Large intestine (tissue), 3 donors: Measurements from ENCODE around the gene TNNI3. TPM values are rescaled to one million over a fixed set of nuclear protein-coding genes. Genes with fewer than 3 reads are reported as not detected.
A peak's percentile ranks its signal among the peaks of the same experiment; 100 is the strongest.

Experiments
- DNase-seq, 2 donors: peaks; one replicate each; pipeline versions ENCODE4 v3.0.0 to v3.0.0-alpha.2; 2013
- H3K27ac ChIP-seq: one replicate; pipeline ENCODE4 v1.5.1; 2013; ENCODE audit warnings: low read length
- H3K27me3 ChIP-seq: 2 replicates; pipeline ENCODE4 v1.6.1; 2013; ENCODE audit warnings: low read length; ENCODE audit not compliant: control insufficient read depth, insufficient read depth
- H3K36me3 ChIP-seq: 2 replicates; pipeline ENCODE4 v1.6.1; 2013; ENCODE audit warnings: low read length; ENCODE audit not compliant: control insufficient read depth, insufficient read depth
- H3K4me1 ChIP-seq: one replicate; pipeline ENCODE4 v1.6.1; 2013; ENCODE audit warnings: low read length; ENCODE audit not compliant: control insufficient read depth, insufficient read depth
- H3K4me3 ChIP-seq: one replicate; pipeline ENCODE4 v1.5.1; 2013; ENCODE audit warnings: low read length
- H3K9me3 ChIP-seq: one replicate; pipeline ENCODE4 v1.6.1; 2013; ENCODE audit warnings: mild to moderate bottlenecking, low read depth, low read length, moderate library complexity; ENCODE audit not compliant: control insufficient read depth
- WGBS: methylation state at CpG from one replicate; pipeline ENCODE4 v1.1.5; 2013; ENCODE audit warnings: low lambda C conversion rate; ENCODE audit not compliant: insufficient coverage; 5-methylcytosine and 5-hydroxymethylcytosine counted together
- polyA plus RNA-seq: library from polyadenylated mRNA; unstranded; fragments of 120-200 nt; gene quantifications from one replicate; pipeline ENCODE4 v1.2.1, GENCODE V29; 2013

The TNNI3 gene
- polyA plus RNA-seq, 1 donor, result 0.88 TPM

DNA sequence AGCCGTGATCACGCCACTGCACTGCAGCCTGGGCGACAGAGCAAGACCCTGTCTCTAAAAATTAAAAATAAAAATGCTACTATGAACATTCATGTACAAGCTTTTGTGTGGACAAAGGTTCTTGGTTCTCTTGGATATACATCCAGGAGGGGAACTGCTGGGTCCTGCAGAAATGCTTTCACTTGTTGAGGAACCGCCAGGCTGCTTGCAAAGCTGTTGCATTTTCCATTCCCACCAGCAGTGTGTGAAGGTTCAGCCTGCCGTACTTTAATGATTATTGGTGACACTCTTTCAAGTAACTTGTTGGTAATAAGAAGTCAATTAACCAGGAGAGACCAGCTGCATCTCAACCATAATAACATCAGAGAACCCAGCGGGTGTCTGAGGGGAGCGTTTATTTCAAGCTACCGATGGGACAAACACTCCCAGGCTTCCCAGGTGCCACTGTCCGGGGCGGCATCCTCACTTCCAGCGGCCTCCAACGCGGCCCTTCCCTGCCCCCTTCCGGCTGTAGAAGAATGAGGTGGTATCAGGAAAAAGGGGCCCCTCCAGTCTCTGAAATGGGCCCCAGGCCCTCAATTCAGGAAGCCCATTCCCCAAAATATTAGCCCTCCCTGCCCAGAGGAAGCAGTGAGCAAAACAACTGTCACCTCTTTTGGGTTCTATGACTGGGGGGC, 24.9 kb downstream of the TNNI3 start:
- H3K36me3 ChIP-seq, result no peaks in the 10 kb centered on the region
- no peaks in the 10 kb centered on the region for H3K9me3 ChIP-seq
- no CpG with 5 or more reads among the region's 14 CpGs for WGBS
- H3K4me1 ChIP-seq, result no peaks in the 10 kb centered on the region
- no peak overlapping the region for H3K4me3 ChIP-seq
- DNase-seq, result no peak
- peaks cover 19% of the 10 kb centered on the region for H3K27me3 ChIP-seq
- H3K27ac ChIP-seq, result no peak overlapping the region

DNA sequence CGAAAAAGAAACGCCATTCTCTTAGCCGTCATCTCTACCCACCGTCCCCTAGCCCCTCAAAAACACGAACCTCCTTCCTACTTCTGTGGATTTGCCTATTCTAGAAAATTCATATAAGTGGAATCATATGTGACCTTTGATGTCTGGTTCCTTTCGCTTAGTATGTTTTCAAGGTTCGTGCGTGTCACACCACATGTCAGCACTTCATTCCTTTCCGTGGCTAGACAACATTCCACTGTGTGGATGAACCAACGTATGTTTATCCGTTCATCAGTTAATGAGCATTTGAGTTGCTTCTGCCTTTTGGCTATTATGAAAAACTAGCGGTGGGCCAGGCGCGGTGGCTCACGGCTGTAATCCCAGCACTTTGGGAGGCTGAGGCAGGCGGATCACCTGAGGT, 26.1 kb downstream of the TNNI3 start:
- H3K27me3 ChIP-seq, result peaks cover 19% of the 10 kb centered on the region
- WGBS, result 91% methylated on average over 4 of the region's 16 CpGs
- H3K36me3 ChIP-seq, result no peaks in the 10 kb centered on the region
- no peak overlapping the region for H3K27ac ChIP-seq
- no peaks in the 10 kb centered on the region for H3K9me3 ChIP-seq
- H3K4me1 ChIP-seq, result no peaks in the 10 kb centered on the region
- no peak overlapping the region for H3K4me3 ChIP-seq
- DNase-seq, result no peak

DNA sequence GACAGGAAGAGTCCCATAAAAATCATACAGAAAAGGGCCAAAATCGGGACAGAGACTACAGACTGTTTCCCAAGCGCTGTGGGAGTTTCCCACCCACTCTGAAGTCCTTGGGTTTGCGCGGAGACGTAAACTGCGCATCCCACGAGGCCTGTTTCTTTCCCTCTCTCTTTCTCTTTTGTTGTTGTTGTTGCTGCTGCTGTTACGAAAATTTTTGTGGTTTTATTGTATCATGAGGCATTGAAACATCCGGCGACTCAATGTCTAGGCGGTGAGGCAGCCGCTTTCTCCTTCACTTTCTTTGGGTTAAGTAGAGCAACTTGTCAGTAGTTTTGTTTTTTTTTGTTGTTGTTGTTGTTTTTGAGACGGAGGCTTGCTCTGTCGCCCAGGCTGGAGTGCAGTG, 38.5 kb downstream of the TNNI3 start:
- H3K9me3 ChIP-seq, result no peaks in the 10 kb centered on the region
- no peaks in the 10 kb centered on the region for H3K27me3 ChIP-seq
- no peak for DNase-seq
- no peak overlapping the region for H3K27ac ChIP-seq
- H3K36me3 ChIP-seq, result peaks cover 2% of the 10 kb centered on the region
- H3K4me3 ChIP-seq, result peak overlapping the region; percentile 66
- WGBS, result 92% methylated on average over 4 of the region's 14 CpGs
- peaks cover 26% of the 10 kb centered on the region for H3K4me1 ChIP-seq

DNA sequence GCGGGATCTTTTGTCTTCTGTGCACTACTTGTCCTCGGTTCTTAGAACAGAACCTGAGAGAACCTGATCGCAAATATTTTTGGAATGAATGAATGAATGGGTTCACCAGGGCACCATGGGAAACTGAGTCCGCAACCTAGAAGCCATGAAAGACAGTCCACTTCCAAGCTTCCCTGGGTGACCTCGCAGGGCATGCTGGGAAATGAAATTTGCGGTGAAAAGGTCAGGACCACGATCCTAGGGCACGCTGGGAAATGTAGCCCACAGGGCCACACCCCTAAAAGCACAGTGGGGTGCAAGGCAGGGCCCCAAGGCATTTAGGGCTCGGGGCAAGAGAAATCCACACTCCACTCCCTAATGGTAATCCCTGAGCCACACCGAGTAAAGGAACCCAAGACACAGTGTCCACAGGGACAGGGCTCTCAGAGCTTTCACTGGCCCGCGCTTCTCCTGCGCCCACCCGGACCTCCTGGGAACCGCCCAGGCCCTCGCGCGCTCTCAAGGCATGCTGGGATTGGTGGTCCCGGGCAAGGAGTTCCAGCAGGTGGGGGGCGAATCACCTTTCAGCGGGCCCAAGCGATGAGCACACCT, 39.0 kb downstream of the TNNI3 start:
- no peak overlapping the region for H3K27ac ChIP-seq
- H3K4me3 ChIP-seq, result peak overlapping the region; percentile 66
- WGBS, result no CpG with 5 or more reads among the region's 22 CpGs
- DNase-seq, result peak; percentile 47 to 79
- H3K36me3 ChIP-seq, result peaks cover 2% of the 10 kb centered on the region
- H3K9me3 ChIP-seq, result no peaks in the 10 kb centered on the region
- H3K27me3 ChIP-seq, result no peaks in the 10 kb centered on the region
- H3K4me1 ChIP-seq, result peaks cover 31% of the 10 kb centered on the region

DNA sequence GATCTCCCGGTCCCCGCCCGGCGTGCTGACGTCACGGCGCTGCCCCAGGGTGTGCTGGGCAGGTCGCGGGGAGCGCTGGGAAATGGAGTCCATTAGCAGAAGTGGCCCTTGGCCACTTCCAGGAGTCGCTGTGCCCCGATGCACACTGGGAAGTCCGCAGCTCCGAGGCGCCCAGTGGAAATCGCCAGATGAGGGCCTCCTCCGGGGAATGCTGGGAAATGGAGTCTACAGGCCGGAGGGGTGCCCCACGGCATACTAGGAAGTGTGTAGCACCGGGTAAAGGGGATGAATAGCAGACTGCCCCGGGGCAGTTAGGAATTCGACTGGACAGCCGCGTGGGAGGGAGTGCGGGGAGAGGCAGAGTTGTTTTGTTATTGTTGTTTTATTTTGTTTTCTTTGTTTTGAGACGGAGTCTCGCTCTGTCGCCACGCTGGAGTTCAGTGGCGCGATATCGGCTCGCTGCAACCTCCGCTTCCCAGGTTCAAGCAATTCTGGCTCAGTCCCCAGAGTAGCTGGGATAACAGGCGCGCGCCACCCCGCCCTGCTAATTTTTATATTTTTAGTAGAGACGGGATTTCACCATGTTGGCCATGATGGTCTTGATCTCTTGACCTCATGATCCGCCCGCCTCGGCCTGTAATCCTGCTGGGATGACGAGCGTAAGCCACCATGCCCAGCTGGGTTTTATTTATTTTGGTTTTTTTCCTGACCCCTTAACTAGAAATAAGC, 39.7 kb downstream of the TNNI3 start:
- Histone ChIP-seq H3K36me3 (peaks cover 2% of the 10 kb centered on the region), H3K27ac (peak overlapping the region; percentile 48), H3K4me3 (peak overlapping the region; percentile 66), H3K27me3 (no peaks in the 10 kb centered on the region), H3K4me1 (peaks cover 38% of the 10 kb centered on the region), H3K9me3 (no peaks in the 10 kb centered on the region)
- 0% methylated on average over 1 of the region's 44 CpGs for WGBS
- peak; percentile 99 to 100 for DNase-seq

DNA sequence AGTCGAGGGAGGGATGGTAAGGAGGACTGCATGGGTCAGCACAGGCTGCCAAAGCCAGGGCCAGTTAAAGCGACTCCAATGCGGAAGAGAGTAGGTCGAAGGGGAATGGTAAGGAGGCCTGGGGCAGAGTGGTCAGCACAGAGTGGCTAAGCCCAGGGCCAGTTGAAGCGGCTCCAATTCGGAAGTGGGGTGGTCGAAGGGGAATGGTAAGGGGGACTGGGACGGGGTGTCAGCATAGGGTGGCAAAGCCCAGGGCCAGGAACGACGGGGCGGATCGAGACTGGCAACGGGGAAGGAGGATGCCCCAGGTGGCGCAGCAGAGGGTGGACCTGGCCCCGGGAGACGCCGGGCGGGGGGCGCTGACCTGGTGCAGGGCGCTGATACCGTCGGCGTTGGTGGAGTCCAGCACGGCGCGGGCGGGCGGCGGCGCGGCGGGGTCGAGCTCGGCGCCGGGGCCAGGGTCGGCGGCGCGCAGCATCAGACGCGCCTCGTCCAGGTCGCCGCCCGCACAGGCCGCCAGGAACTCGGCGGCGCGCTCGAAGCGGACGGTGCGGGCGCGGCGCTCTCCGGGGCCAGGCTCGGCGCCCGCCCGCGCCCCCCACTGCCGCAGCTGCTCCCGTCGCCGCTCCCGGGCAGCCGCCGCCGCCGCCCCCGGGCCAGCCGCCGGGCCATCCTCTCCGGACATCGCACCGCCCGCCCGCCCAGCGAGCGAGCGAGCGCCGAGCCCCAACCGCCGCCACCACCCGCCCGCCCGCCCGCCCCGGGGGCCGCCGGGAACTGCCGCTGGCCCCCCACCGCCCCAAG, 40.5 kb downstream of the TNNI3 start, which contains the start of gene PPP1R12C:
PPP1R12C (minus strand) TSS at position 779 of the 804 bp plus-strand sequence; CDS start at position 685, 94 bp downstream.
- H3K4me3 ChIP-seq, result peak within 1 kb of the TSS; percentile 94
- H3K36me3 ChIP-seq, result peaks cover 9% of the 10 kb centered on the region
- peaks cover 38% of the 10 kb centered on the region for H3K4me1 ChIP-seq
- WGBS, result 0% methylated on average over 2 of the region's 97 CpGs
- H3K27me3 ChIP-seq, result no peaks in the 10 kb centered on the region
- DNase-seq, result peak in 1 of 2 donors; percentile 43
- peak within 1 kb of the TSS; percentile 60 for H3K27ac ChIP-seq
- H3K9me3 ChIP-seq, result no peaks in the 10 kb centered on the region

DNA sequence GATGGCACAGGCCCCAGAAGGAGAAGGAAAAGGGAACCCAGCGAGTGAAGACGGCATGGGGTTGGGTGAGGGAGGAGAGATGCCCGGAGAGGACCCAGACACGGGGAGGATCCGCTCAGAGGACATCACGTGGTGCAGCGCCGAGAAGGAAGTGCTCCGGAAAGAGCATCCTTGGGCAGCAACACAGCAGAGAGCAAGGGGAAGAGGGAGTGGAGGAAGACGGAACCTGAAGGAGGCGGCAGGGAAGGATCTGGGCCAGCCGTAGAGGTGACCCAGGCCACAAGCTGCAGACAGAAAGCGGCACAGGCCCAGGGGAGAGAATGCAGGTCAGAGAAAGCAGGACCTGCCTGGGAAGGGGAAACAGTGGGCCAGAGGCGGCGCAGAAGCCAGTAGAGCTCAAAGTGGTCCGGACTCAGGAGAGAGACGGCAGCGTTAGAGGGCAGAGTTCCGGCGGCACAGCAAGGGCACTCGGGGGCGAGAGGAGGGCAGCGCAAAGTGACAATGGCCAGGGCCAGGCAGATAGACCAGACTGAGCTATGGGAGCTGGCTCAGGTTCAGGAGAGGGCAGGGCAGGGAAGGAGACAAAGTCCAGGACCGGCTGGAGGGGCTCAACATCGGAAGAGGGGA, 41.2 kb downstream of the TNNI3 start:
- no CpG with 5 or more reads among the region's 25 CpGs for WGBS
- no peaks in the 10 kb centered on the region for H3K9me3 ChIP-seq
- peak; percentile 47 to 58 for DNase-seq
- peak overlapping the region; percentile 60 for H3K27ac ChIP-seq
- H3K4me3 ChIP-seq, result peak overlapping the region; percentile 94
- peaks cover 15% of the 10 kb centered on the region for H3K36me3 ChIP-seq
- peaks cover 38% of the 10 kb centered on the region for H3K4me1 ChIP-seq
- H3K27me3 ChIP-seq, result no peaks in the 10 kb centered on the region

DNA sequence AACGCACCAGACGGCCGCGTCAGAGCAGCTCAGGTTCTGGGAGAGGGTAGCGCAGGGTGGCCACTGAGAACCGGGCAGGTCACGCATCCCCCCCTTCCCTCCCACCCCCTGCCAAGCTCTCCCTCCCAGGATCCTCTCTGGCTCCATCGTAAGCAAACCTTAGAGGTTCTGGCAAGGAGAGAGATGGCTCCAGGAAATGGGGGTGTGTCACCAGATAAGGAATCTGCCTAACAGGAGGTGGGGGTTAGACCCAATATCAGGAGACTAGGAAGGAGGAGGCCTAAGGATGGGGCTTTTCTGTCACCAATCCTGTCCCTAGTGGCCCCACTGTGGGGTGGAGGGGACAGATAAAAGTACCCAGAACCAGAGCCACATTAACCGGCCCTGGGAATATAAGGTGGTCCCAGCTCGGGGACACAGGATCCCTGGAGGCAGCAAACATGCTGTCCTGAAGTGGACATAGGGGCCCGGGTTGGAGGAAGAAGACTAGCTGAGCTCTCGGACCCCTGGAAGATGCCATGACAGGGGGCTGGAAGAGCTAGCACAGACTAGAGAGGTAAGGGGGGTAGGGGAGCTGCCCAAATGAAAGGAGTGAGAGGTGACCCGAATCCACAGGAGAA, 42.0 kb downstream of the TNNI3 start:
- 63% methylated on average over 1 of the region's 13 CpGs for WGBS
- DNase-seq, result no peak
- Histone ChIP-seq H3K27ac (peak overlapping the region; percentile 46), H3K4me1 (peaks cover 38% of the 10 kb centered on the region), H3K4me3 (peak overlapping the region; percentile 94), H3K27me3 (no peaks in the 10 kb centered on the region), H3K9me3 (no peaks in the 10 kb centered on the region), H3K36me3 (peaks cover 16% of the 10 kb centered on the region)

DNA sequence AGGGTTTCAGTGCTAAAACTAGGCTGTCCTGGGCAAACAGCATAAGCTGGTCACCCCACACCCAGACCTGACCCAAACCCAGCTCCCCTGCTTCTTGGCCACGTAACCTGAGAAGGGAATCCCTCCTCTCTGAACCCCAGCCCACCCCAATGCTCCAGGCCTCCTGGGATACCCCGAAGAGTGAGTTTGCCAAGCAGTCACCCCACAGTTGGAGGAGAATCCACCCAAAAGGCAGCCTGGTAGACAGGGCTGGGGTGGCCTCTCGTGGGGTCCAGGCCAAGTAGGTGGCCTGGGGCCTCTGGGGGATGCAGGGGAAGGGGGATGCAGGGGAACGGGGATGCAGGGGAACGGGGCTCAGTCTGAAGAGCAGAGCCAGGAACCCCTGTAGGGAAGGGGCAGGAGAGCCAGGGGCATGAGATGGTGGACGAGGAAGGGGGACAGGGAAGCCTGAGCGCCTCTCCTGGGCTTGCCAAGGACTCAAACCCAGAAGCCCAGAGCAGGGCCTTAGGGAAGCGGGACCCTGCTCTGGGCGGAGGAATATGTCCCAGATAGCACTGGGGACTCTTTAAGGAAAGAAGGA, 42.9 kb downstream of the TNNI3 start:
- Histone ChIP-seq H3K4me3 (no peak overlapping the region), H3K27me3 (no peaks in the 10 kb centered on the region), H3K36me3 (peaks cover 23% of the 10 kb centered on the region), H3K4me1 (peaks cover 38% of the 10 kb centered on the region), H3K9me3 (no peaks in the 10 kb centered on the region), H3K27ac (no peak overlapping the region)
- DNase-seq, result no peak
- no CpG with 5 or more reads among the region's 9 CpGs for WGBS
